SU-DHL-6 (cell line): ENCODE results near the gene DLST.

Experiments used
- H2AFZ ChIP-seq: fragments of 200-600 bp; sonication (generic); 2 replicates; pipeline ENCODE4 v1.6.1; 2014; ENCODE audit warnings: low read depth, mild to moderate bottlenecking, moderate library complexity, mixed read lengths, antibody characterized with exemption, low read length; ENCODE audit not compliant: severe bottlenecking
- H3F3A ChIP-seq: fragments of 200-600 bp; shearing (Covaris generic); 2 replicates; pipeline ENCODE4 v1.6.0; 2016; ENCODE audit warnings: antibody characterized with exemption, mild to moderate bottlenecking; ENCODE audit not compliant: insufficient read depth
- H3K27ac ChIP-seq: fragments of 200-600 bp; sonication (generic); 2 replicates; pipeline ENCODE4 v1.5.1; 2016; ENCODE audit warnings: low read depth, mild to moderate bottlenecking, low read length, moderate library complexity, mixed read lengths
- H3K27me3 ChIP-seq: fragments of 200-600 bp; sonication (generic), shearing (Covaris generic); 2 replicates; pipeline ENCODE4 v1.6.0; 2014; ENCODE audit warnings: mild to moderate bottlenecking, low read length
- H3K36me3 ChIP-seq: fragments of 200-600 bp; sonication (generic); 2 replicates; pipeline ENCODE4 v1.6.1; 2014; ENCODE audit warnings: mild to moderate bottlenecking, low read length, mixed read lengths
- H3K4me2 ChIP-seq: fragments of 300-600, 200-600 bp; shearing (Covaris generic), sonication (generic); 2 replicates; pipeline ENCODE4 v1.6.0; 2014; ENCODE audit warnings: low read length, low read depth, mild to moderate bottlenecking; ENCODE audit not compliant: poor library complexity, severe bottlenecking
- H3K4me3 ChIP-seq: fragments of 200-600 bp; sonication (generic); 2 replicates; pipeline ENCODE4 v1.5.1; 2014; ENCODE audit warnings: antibody characterized with exemption, low read length, mild to moderate bottlenecking, mixed read lengths; ENCODE audit not compliant: insufficient read depth, poor library complexity, severe bottlenecking
- H3K79me2 ChIP-seq: fragments of 200-600 bp; sonication (generic); 2 replicates; pipeline ENCODE4 v1.6.1; 2014; ENCODE audit warnings: mild to moderate bottlenecking, low read length, moderate library complexity; ENCODE audit not compliant: insufficient read depth
- H3K9ac ChIP-seq: fragments of 200-600 bp; sonication (generic); 2 replicates; pipeline ENCODE4 v1.7.0; 2014; ENCODE audit warnings: mild to moderate bottlenecking, low read length
- H3K9me2 ChIP-seq: fragments of 200-600 bp; sonication (generic); replicated peaks from 2 replicates; pipeline ENCODE4 v1.6.1; 2014; ENCODE audit warnings: low read length; ENCODE audit not compliant: insufficient read depth
- H3K9me3 ChIP-seq: fragments of 200-600 bp; sonication (generic); 2 replicates; pipeline ENCODE4 v1.6.1; 2014; ENCODE audit warnings: low read length, mixed read lengths; ENCODE audit not compliant: insufficient read depth
- H4K20me1 ChIP-seq: fragments of 200-600 bp; sonication (generic); 2 replicates; pipeline ENCODE4 v1.6.1; 2014; ENCODE audit warnings: low read depth, mild to moderate bottlenecking, antibody characterized with exemption, low read length, moderate library complexity, mixed read lengths
- EZH2phosphoT487 ChIP-seq: fragments of 200-600 bp; sonication (generic), shearing (Covaris generic); conservative IDR thresholded peaks from 2 replicates; pipeline ENCODE4 v1.6.1; 2018; ENCODE audit warnings: mild to moderate bottlenecking, antibody characterized with exemption, low read length, moderate library complexity, mixed read lengths
- TF ChIP-seq, protein P1 (sequence below): fragments of 200-600 bp; sonication (generic); IDR thresholded peaks from one replicate; pipeline ENCODE4 v1.5.1; 2017; ENCODE audit warnings: antibody characterized with exemption, mild to moderate bottlenecking, low read length, moderate library complexity; ENCODE audit not compliant: insufficient read depth, poor library complexity, severe bottlenecking

Gene DLST

DNA sequence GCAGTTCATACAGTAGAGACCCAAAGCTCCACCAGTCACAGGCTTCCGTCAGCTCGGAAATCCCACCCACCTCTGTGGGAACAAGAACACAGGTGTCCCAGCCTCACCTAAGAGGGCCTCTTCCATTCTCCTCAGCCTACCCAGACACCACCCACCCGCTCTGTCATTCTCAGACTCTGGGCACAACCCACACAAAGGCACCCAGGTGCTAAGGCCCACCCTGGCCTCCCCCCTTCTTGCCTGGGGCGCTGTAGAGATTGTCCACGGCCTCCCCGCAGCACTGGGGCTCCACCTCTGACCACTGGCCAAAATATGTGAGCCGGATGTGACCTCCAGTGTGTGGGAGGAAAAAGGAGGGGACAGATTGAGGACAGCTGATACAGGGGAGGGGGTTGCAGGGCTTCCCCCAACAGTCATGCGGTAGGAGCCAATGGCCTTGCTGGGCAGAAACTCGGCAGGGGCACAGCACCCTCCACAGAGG lies 27.2 kb downstream of the DLST start:
- Histone ChIP-seq H3K9me2 (no peaks in the 10 kb centered on the region), H3K79me2 (no peaks in the 10 kb centered on the region), H3K36me3 (no peaks in the 10 kb centered on the region), H3K9me3 (no peaks in the 10 kb centered on the region), H3K27me3 (no peaks in the 10 kb centered on the region), H3K9ac (no peak overlapping the region), H3K4me3 (no peak overlapping the region), H3F3A (peaks cover 13% of the 10 kb centered on the region; the same call in 1 of the 2 replicates), H2AFZ (no peak overlapping the region), H4K20me1 (no peaks in the 10 kb centered on the region), H3K4me2 (no peak overlapping the region), H3K27ac (no peak overlapping the region)
- TF ChIP-seq EZH2phosphoT487, result no peak
- TF ChIP-seq, protein P1, sequence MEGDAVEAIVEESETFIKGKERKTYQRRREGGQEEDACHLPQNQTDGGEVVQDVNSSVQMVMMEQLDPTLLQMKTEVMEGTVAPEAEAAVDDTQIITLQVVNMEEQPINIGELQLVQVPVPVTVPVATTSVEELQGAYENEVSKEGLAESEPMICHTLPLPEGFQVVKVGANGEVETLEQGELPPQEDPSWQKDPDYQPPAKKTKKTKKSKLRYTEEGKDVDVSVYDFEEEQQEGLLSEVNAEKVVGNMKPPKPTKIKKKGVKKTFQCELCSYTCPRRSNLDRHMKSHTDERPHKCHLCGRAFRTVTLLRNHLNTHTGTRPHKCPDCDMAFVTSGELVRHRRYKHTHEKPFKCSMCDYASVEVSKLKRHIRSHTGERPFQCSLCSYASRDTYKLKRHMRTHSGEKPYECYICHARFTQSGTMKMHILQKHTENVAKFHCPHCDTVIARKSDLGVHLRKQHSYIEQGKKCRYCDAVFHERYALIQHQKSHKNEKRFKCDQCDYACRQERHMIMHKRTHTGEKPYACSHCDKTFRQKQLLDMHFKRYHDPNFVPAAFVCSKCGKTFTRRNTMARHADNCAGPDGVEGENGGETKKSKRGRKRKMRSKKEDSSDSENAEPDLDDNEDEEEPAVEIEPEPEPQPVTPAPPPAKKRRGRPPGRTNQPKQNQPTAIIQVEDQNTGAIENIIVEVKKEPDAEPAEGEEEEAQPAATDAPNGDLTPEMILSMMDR, result no peak

DNA sequence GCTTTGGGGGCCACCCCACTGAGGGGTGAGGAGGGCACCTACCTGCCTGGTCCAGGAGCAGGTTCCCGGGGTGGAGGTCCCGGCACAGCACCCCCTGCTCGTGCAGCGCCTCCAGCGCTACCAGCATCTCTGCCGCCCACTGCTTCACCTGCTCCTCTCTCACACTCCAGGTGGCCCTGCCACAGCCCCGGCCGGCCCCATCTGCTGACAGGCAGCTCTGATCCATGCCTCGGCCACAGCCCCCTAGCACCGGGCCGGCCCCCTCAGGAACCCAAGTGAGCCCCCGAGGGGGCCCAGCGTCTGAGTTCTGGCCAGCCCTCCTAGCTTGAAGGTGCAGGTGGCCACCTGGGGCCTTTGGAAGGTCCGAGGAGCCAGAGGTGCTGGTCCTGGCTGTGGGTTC lies 27.8 kb downstream of the DLST start:
- no peak overlapping the region for H3K9ac ChIP-seq
- no peak for TF ChIP-seq EZH2phosphoT487
- TF ChIP-seq, protein P1, result no peak
- H3K4me3 ChIP-seq, result no peak overlapping the region
- no peak overlapping the region for H3K4me2 ChIP-seq
- H3K36me3 ChIP-seq, result no peaks in the 10 kb centered on the region
- H4K20me1 ChIP-seq, result no peaks in the 10 kb centered on the region
- H3K9me3 ChIP-seq, result no peaks in the 10 kb centered on the region
- H2AFZ ChIP-seq, result no peak overlapping the region
- no peaks in the 10 kb centered on the region for H3K27me3 ChIP-seq
- no peaks in the 10 kb centered on the region for H3K79me2 ChIP-seq
- H3F3A ChIP-seq, result peaks cover 7% of the 10 kb centered on the region; the same call in 1 of the 2 replicates
- H3K9me2 ChIP-seq, result no peaks in the 10 kb centered on the region
- no peak overlapping the region for H3K27ac ChIP-seq

DNA sequence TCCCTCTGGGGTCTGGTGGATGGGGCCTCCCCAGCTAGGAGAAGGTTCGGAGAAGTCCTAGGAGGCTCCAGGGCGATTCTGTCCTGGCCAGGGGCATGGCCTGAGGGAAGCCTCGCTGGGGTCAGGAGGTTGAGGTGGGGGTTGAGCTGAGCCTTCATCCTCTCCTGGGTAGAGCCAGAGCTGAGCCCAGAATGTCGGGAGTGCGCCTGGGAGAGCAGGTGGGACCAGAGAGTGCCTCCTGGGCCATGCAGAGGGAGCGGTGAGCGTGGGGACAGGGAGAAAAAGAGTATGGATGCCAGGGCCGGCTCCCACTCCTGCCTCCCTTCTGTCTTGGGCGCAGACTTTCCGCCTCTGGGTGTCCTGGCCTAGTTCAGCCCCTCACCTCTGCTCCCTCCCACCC lies 28.2 kb downstream of the DLST start:
- H3K79me2 ChIP-seq, result no peaks in the 10 kb centered on the region
- no peaks in the 10 kb centered on the region for H4K20me1 ChIP-seq
- H3K9ac ChIP-seq, result no peak overlapping the region
- no peaks in the 10 kb centered on the region for H3K9me2 ChIP-seq
- H2AFZ ChIP-seq, result no peak overlapping the region
- TF ChIP-seq EZH2phosphoT487, result no peak
- TF ChIP-seq, protein P1, result no peak
- no peak overlapping the region for H3K4me3 ChIP-seq
- H3K4me2 ChIP-seq, result no peak overlapping the region
- H3K9me3 ChIP-seq, result no peaks in the 10 kb centered on the region
- H3K27me3 ChIP-seq, result no peaks in the 10 kb centered on the region
- H3K27ac ChIP-seq, result no peak overlapping the region
- 0 out of 2 replicates have a peak, but pooled peaks cover 3% of the 10 kb centered on the region for H3F3A ChIP-seq
- no peaks in the 10 kb centered on the region for H3K36me3 ChIP-seq
